Epidermal melanocyte (primary cell): Measurements from ENCODE around the gene EFCAB6.
A peak's percentile ranks its signal among the peaks of the same experiment; 100 is the strongest.

ENCODE experiments used
- DNase-seq: peaks from one replicate; pipeline ENCODE4 v3.0.0; 2011; ENCODE audit warnings: low spot score; ENCODE audit not compliant: insufficient read length

EFCAB6 gene

GRCh38 chr22:43831561-43832392, 19.7 kb upstream of the EFCAB6 start:
- DNase-seq: no peak

- DNase-seq: no peak
Measured at GRCh38 chr22:43830931-43831560, 18.9 kb upstream of the EFCAB6 start.

- peak; percentile 38 for DNase-seq
Measured at GRCh38 chr22:43829904-43830851, 18.1 kb upstream of the EFCAB6 start.

- peak; percentile 60 for DNase-seq
Measured at GRCh38 chr22:43828998-43829782, 17.1 kb upstream of the EFCAB6 start.

- DNase-seq: no peak
Measured at GRCh38 chr22:43828725-43828997, 16.6 kb upstream of the EFCAB6 start.

GRCh38 chr22:43827926-43828724, 16.0 kb upstream of the EFCAB6 start:
- DNase-seq: no peak

GRCh38 chr22:43827003-43827735, 15.1 kb upstream of the EFCAB6 start:
- DNase-seq: no peak

- no peak for DNase-seq
Measured at GRCh38 chr22:43826142-43827002, 14.3 kb upstream of the EFCAB6 start.

- DNase-seq: no peak
Measured at GRCh38 chr22:43825651-43826050, 13.5 kb upstream of the EFCAB6 start.

- no peak for DNase-seq
Measured at GRCh38 chr22:43824724-43825420, 12.8 kb upstream of the EFCAB6 start.

- DNase-seq: no peak
Measured at GRCh38 chr22:43823911-43824665, 12.0 kb upstream of the EFCAB6 start.

GRCh38 chr22:43823353-43823908, 11.3 kb upstream of the EFCAB6 start:
- no peak for DNase-seq

GRCh38 chr22:43821606-43822425, 9.7 kb upstream of the EFCAB6 start:
- DNase-seq: no peak

GRCh38 chr22:43820651-43821305, 8.7 kb upstream of the EFCAB6 start:
- DNase-seq: no peak

- DNase-seq: no peak
Measured at GRCh38 chr22:43819931-43820640, 8.0 kb upstream of the EFCAB6 start.
